A549 (cell line): ENCODE data around the gene CHKA. TPM values are rescaled to one million over a fixed set of nuclear protein-coding genes. Genes with fewer than 3 reads are reported as not detected.

Source experiments
- BHLHE40 ChIP-seq: IDR thresholded peaks from 2 replicates; pipeline ENCODE4 v1.6.1; 2012; ENCODE audit warnings: low read depth, low read length, inconsistent platforms
- CBX8 ChIP-seq: fragments of 200-600 bp; sonication (generic); IDR thresholded peaks from 2 replicates; pipeline ENCODE4 v1.6.1; 2016
- CHD2 ChIP-seq: fragments of 150-350 bp; IDR thresholded peaks from 2 replicates; pipeline ENCODE4 v1.6.1; 2014; ENCODE audit warnings: low read length; ENCODE audit not compliant: partially characterized antibody
- EHF ChIP-seq: fragments of 250-450 bp; sonication (Bioruptor Pico); IDR thresholded peaks from 2 replicates; pipeline ENCODE4 v1.5.0; 2020; ENCODE audit warnings: mild to moderate bottlenecking
- FOXS1 ChIP-seq: fragments of 250-450 bp; sonication (Bioruptor Pico); IDR thresholded peaks from 2 replicates; pipeline ENCODE4 v1.5.0; 2020; ENCODE audit warnings: mild to moderate bottlenecking, moderate library complexity
- HDAC2 ChIP-seq: fragments of 200-600 bp; sonication (generic); IDR thresholded peaks from 2 replicates; pipeline ENCODE4 v1.6.1; 2016
- HOXA7 ChIP-seq: fragments of 250-450 bp; sonication (Bioruptor Pico); IDR thresholded peaks from 2 replicates; pipeline ENCODE4 v1.5.0; 2020; ENCODE audit warnings: mild to moderate bottlenecking, moderate library complexity
- HOXB13 ChIP-seq: fragments of 250-450 bp; sonication (Bioruptor Pico); IDR thresholded peaks from 2 replicates; pipeline ENCODE4 v1.5.0; 2020; ENCODE audit warnings: low read depth, mild to moderate bottlenecking, moderate library complexity
- JUNB ChIP-seq: fragments of >200 bp; sonication (Bioruptor Twin); formaldehyde crosslinking; IDR thresholded peaks from 2 replicates; pipeline ENCODE4 v1.6.1; 2016
- KDM5A ChIP-seq: fragments of 200-600 bp; sonication (generic); IDR thresholded peaks from 2 replicates; pipeline ENCODE4 v1.6.1; 2016; ENCODE audit warnings: antibody characterized with exemption, mild to moderate bottlenecking
- MYC ChIP-seq: IDR thresholded peaks from 2 replicates; pipeline ENCODE4 v1.6.1; 2012; ENCODE audit warnings: mild to moderate bottlenecking, inconsistent platforms, low read length, improper control_type of control experiment, borderline replicate concordance
- NFE2L2 ChIP-seq: fragments of 150-350 bp; conservative IDR thresholded peaks from 2 replicates; pipeline ENCODE4 v1.6.1; 2014; ENCODE audit warnings: low read length
- NPAS2 ChIP-seq: fragments of 250-450 bp; sonication (Bioruptor Pico); IDR thresholded peaks from 2 replicates; pipeline ENCODE4 v1.8.0; 2022; ENCODE audit warnings: mild to moderate bottlenecking, moderate library complexity, borderline replicate concordance
- NR3C1 ChIP-seq: fragments of >200 bp; sonication (Bioruptor Twin); formaldehyde crosslinking; IDR thresholded peaks from 3 replicates; pipeline ENCODE4 v1.6.1; 2017
- PHF8 ChIP-seq: fragments of 200-600 bp; sonication (generic); IDR thresholded peaks from 2 replicates; pipeline ENCODE4 v1.6.1; 2016; ENCODE audit warnings: low read depth, mild to moderate bottlenecking, antibody characterized with exemption, moderate library complexity, borderline replicate concordance
- RAD21 ChIP-seq, 2 experiments: fragments of >200 bp in 1 of 2; sonication (Bioruptor Twin) in 1 of 2; formaldehyde crosslinking in 1 of 2; IDR thresholded peaks in 1 of 2; conservative IDR thresholded peaks in 1 of 2; 2 replicates in 1 of 2; 3 replicates in 1 of 2; pipeline ENCODE4 v1.6.1; 2012 to 2018; ENCODE audit warnings: inconsistent platforms in 1 of 2
- RARB ChIP-seq: fragments of 250-450 bp; sonication (Bioruptor Pico); IDR thresholded peaks from 2 replicates; pipeline ENCODE4 v1.8.0; 2021; ENCODE audit warnings: mild to moderate bottlenecking, moderate library complexity
- RNF2 ChIP-seq: fragments of 200-600 bp; sonication (generic); IDR thresholded peaks from 2 replicates; pipeline ENCODE4 v1.6.1; 2016; ENCODE audit warnings: low read depth, mild to moderate bottlenecking, antibody characterized with exemption, moderate library complexity, borderline replicate concordance
- SMC3 ChIP-seq: fragments of >200 bp; sonication (Bioruptor Twin); formaldehyde crosslinking; IDR thresholded peaks from 3 replicates; pipeline ENCODE4 v1.6.1; 2018; ENCODE audit warnings: inconsistent platforms
- SREBF2 ChIP-seq: fragments of 450-650 bp; IDR thresholded peaks from 2 replicates; pipeline ENCODE4 v1.6.1; 2014; ENCODE audit warnings: mild to moderate bottlenecking, moderate library complexity
- TFCP2L1 ChIP-seq: fragments of 250-450 bp; sonication (Bioruptor Pico); IDR thresholded peaks from 2 replicates; pipeline ENCODE4 v1.5.0; 2021; ENCODE audit warnings: mild to moderate bottlenecking
- TP53 ChIP-seq: fragments of 250-450 bp; sonication (Bioruptor Pico); IDR thresholded peaks from 2 replicates; pipeline ENCODE4 v1.5.0; 2021; ENCODE audit warnings: mild to moderate bottlenecking, moderate library complexity
- ZNF302 ChIP-seq: fragments of 250-450 bp; sonication (Bioruptor Pico); IDR thresholded peaks from 2 replicates; pipeline ENCODE4 v1.9.0; 2021; ENCODE audit warnings: inconsistent platforms, mild to moderate bottlenecking, moderate library complexity
- ZSCAN20 ChIP-seq: fragments of 250-450 bp; sonication (Bioruptor Pico); IDR thresholded peaks from 2 replicates; pipeline ENCODE4 v1.8.0; 2022; ENCODE audit warnings: mild to moderate bottlenecking, moderate library complexity
- polyA plus RNA-seq, 4 experiments: library from polyadenylated mRNA; depleted of rRNA in 3 of 4; stranded (reverse); fragments of >200 nt; fragmentation: RNase III in 1 of 4; extraction: RNeasy Plus Mini Kit Qiagen cat#74134 plus additional on column Dnase treatment in 1 of 4; gene quantifications; 2 replicates in 3 of 4; 3 replicates in 1 of 4; pipeline ENCODE4 v1.2.3, GENCODE V29; 2011 to 2017
- TF ChIP-seq, protein P1 (sequence below): IDR thresholded peaks from 2 replicates; pipeline ENCODE4 v1.6.1; 2012; ENCODE audit warnings: low read depth, borderline replicate concordance
- TF ChIP-seq, protein P2 (sequence below): fragments of 200-600 bp; sonication (generic); IDR thresholded peaks from 2 replicates; pipeline ENCODE4 v1.6.1; 2016; ENCODE audit warnings: antibody characterized with exemption, mild to moderate bottlenecking, moderate library complexity

The CHKA gene
- polyA plus RNA-seq, 2 of the 4 experiments (the other 2 are of a cell fraction): 14.2 to 21.7 TPM

DNA sequence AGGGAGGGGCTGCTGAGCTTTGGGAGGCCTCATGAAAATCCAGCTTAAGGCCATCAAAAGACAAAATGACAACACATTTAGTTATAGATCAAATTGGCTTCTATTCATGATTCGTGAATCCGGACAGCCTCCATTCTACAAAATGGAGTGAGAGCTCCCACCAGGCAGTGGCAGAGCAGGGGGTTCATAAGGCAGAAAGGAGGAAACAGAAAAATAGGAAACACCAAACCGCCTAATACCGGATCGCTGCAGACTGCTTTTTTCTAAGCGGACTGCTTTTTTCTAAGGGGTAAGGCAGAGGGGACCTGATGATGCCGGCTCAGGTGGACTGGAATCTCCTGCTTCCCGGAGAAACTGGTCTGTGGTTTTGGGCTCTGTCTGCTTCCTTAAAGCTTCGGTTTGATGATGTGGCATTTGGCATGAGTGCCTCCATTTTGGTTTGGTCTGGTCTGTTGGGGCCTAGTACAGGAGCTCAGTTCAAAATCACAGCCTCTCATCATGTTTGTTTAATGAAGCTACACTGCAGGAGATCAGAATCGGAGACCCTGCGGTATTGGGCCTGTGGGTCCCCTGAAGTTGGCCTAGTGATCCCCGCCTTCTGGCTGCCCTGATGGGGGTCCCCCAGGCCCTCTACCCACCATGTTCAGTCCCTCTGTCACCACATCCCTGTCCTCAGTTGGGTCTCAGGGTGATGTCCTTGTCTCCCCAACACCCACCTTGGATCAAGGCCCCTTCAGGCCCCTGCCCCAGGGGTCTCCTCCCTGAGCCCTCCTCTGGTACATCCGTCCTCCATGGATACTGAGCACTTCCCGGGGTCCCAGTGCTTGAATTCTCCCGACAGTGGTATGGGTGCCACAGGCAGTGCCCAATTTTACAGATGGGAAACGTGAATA, 109.9 kb downstream of the CHKA start (continued):
- TF ChIP-seq CBX8 (no peak), NFE2L2 (no peak), HOXB13 (CRISPR knock-in tag) (peak; percentile 100), SREBF2 (no peak), NPAS2 (CRISPR knock-in tag) (peak; percentile 98), ZNF302 (CRISPR knock-in tag) (peak; percentile 100), NR3C1 (no peak), HOXA7 (peak; percentile 100), FOXS1 (CRISPR knock-in tag) (peak; percentile 100), HDAC2 (no peak), JUNB (no peak), KDM5A (no peak), RNF2 (no peak), RAD21 (conservative IDR thresholded peaks at IDR 0.05 in 1 of 2, IDR thresholded peaks at IDR 0.05 in 1 of 2) (no peak), BHLHE40 (no peak), TP53 (CRISPR knock-in tag) (peak; percentile 100), ZSCAN20 (CRISPR knock-in tag) (peak; percentile 100), PHF8 (no peak), TFCP2L1 (CRISPR knock-in tag) (peak; percentile 99), CHD2 (no peak), SMC3 (no peak), EHF (peak; percentile 100), MYC (no peak), RARB (CRISPR knock-in tag) (peak; percentile 99)
- TF ChIP-seq, protein P1, sequence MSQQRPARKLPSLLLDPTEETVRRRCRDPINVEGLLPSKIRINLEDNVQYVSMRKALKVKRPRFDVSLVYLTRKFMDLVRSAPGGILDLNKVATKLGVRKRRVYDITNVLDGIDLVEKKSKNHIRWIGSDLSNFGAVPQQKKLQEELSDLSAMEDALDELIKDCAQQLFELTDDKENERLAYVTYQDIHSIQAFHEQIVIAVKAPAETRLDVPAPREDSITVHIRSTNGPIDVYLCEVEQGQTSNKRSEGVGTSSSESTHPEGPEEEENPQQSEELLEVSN: no peak; the same call in 1 of the 2 replicates
- TF ChIP-seq, protein P2, sequence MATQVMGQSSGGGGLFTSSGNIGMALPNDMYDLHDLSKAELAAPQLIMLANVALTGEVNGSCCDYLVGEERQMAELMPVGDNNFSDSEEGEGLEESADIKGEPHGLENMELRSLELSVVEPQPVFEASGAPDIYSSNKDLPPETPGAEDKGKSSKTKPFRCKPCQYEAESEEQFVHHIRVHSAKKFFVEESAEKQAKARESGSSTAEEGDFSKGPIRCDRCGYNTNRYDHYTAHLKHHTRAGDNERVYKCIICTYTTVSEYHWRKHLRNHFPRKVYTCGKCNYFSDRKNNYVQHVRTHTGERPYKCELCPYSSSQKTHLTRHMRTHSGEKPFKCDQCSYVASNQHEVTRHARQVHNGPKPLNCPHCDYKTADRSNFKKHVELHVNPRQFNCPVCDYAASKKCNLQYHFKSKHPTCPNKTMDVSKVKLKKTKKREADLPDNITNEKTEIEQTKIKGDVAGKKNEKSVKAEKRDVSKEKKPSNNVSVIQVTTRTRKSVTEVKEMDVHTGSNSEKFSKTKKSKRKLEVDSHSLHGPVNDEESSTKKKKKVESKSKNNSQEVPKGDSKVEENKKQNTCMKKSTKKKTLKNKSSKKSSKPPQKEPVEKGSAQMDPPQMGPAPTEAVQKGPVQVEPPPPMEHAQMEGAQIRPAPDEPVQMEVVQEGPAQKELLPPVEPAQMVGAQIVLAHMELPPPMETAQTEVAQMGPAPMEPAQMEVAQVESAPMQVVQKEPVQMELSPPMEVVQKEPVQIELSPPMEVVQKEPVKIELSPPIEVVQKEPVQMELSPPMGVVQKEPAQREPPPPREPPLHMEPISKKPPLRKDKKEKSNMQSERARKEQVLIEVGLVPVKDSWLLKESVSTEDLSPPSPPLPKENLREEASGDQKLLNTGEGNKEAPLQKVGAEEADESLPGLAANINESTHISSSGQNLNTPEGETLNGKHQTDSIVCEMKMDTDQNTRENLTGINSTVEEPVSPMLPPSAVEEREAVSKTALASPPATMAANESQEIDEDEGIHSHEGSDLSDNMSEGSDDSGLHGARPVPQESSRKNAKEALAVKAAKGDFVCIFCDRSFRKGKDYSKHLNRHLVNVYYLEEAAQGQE: peak; percentile 21; the same call in 1 of the 2 replicates
- TF ChIP-seq, all 56 proteins: peak for 19
